ENCODE data around the gene KAZN.

DNA sequence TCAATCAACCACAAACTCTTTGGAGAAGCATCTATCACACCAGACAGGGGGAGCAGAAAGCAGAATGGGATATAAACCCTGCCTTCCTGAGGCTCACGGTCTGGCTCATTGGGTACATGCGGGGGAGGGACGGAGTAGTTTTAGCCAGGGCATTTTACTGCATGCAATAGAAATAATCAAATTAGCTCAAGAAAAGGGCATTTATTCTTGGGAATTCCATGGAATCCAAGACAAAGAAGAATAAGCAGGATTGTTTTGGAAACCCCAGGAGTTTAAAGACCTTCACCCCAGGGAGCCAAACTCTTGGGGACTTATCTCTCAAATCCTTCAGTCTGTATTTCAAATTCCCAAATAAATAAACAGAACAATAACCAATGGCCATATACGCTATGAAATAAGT lies 5.2 kb upstream of the KAZN start:
- TF ChIP-seq, protein P1, sequence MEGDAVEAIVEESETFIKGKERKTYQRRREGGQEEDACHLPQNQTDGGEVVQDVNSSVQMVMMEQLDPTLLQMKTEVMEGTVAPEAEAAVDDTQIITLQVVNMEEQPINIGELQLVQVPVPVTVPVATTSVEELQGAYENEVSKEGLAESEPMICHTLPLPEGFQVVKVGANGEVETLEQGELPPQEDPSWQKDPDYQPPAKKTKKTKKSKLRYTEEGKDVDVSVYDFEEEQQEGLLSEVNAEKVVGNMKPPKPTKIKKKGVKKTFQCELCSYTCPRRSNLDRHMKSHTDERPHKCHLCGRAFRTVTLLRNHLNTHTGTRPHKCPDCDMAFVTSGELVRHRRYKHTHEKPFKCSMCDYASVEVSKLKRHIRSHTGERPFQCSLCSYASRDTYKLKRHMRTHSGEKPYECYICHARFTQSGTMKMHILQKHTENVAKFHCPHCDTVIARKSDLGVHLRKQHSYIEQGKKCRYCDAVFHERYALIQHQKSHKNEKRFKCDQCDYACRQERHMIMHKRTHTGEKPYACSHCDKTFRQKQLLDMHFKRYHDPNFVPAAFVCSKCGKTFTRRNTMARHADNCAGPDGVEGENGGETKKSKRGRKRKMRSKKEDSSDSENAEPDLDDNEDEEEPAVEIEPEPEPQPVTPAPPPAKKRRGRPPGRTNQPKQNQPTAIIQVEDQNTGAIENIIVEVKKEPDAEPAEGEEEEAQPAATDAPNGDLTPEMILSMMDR (IDR thresholded peaks at IDR 0.05; ENCODE audit: low read depth, low read length, poor library complexity, severe bottlenecking) = no peak
- TF ChIP-seq EZH2phosphoT487 (IDR thresholded peaks at IDR 0.05; ENCODE audit: borderline replicate concordance, low read length) = no peak
